Measurements from ENCODE around the gene CHAMP1.
"Not testable (repeated sequence)": the region's sequence is repeated elsewhere in the genome, so short reads cannot be mapped to it uniquely, and the experiment has no call there.

CHAMP1 gene

DNA sequence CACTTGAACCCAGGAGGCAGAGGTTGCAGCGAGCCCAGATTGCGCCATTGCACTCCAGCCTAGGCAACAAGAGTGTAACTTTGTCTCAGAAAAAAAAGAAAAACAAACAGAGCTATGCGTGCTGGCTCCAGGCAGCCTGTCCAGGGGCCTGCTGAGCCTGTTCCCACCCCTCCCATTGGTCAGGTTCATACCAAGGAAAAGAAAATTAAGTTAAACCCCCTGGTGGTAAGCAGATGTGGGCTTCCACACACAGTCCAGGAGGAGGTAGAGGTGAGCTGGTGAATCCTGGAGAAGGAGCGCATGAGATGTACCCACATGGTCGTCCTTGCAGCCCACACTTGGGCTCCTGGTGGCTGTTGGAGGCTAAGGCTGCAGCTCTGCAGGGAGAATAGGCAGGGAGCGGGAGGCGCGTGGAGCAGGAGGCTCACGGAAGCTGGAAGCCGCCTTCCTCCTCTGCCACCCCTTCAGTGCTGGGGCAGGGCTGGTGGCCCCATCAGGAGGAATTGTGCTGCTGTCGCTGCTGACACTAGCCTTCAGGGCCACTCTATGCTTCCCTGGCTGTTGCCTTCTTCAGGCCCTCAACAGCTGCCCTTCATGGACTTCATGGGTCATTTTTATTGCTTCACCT, 10.5 kb upstream of the CHAMP1 start:
- no peak for DNase-seq

DNA sequence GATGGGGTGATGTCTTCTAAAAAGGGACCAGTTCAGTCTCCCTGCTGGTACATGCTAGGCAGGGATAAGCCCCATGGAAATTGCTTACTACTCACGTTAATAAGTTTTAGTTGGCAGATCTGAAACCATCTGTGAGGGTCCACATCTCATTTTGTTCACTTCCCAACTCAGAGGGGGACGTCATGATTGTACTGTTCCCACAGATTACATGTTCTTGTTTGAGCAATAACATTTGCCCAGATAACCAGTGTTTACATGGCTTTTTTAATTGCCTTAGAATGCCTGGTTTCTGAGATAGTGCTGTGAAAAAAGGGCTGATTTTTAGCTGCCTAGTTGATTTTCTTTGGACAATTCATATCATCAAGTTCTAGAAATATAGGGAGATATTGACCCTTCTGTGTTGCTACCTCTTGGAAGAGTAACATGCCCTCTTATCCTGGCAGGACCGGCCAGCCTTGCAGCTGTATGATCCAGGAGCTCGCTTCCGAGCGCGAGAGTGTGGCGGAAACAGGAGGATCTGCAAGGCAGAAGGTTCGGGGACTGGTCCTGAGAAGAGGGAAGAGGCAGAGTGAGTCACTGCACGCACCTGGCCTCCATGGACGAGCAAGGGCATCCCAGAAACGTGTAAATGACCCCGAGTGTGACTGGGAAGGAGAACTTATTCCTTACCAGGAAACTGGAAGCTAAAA, 9.8 kb upstream of the CHAMP1 start:
- DNase-seq, result no peak

GRCh38 chr13:114309086-114309485, 5.2 kb upstream of the CHAMP1 start:
- DNase-seq, result no peak

DNA sequence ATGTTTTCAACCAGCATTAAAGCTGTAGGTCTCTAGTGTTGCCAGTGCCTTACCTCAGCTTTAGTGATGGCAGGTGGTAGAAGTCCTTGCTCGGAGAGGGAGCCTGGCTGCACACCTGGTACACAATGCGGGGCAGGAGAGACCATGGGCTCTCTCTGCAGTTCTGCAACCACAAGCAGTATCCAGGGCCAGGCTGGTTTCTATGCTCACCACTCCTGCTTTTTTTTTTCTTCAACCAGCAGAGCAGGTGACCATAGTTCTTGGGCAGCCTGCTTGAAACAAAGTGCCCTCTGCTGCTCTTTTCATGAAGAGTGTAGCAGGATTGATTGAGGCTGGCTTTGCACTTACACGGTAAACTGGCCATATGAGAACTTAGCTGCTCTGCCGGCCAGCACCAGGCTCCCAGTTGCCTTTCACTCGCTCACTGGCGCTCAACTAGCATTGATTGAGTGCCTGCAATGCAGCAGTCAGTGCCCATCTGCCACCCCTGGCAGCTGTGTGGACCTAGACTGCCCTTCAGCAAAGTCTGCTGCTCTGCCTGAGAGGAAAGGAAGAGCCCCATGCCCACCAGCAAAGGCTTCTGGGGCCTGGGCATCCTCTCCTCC, 4.4 kb upstream of the CHAMP1 start:
- no peak for DNase-seq

DNA sequence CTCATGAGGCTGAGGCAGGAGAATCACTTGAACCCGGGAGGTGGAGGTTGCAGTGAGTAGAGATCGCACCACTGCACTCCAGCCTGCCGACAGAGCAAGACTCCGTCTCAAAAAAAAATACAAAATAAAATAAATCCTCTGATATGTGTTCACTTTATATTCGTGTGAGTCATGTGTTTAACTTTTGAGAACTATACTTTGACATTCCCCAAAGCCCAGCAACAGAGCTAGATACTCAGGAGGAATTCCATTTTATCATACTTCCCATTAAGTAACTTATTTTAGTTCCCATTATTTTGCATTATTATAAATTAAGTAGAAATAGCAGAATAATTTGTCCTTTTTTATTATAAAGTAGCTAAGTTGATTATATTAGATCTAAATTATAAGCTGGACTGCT, 3.3 kb upstream of the CHAMP1 start:
- DNase-seq, result no peak

GRCh38 chr13:114311387-114311786, 2.9 kb upstream of the CHAMP1 start:
- no peak for DNase-seq

GRCh38 chr13:114311908-114312307, 2.4 kb upstream of the CHAMP1 start:
- DNase-seq, result no peak

DNA sequence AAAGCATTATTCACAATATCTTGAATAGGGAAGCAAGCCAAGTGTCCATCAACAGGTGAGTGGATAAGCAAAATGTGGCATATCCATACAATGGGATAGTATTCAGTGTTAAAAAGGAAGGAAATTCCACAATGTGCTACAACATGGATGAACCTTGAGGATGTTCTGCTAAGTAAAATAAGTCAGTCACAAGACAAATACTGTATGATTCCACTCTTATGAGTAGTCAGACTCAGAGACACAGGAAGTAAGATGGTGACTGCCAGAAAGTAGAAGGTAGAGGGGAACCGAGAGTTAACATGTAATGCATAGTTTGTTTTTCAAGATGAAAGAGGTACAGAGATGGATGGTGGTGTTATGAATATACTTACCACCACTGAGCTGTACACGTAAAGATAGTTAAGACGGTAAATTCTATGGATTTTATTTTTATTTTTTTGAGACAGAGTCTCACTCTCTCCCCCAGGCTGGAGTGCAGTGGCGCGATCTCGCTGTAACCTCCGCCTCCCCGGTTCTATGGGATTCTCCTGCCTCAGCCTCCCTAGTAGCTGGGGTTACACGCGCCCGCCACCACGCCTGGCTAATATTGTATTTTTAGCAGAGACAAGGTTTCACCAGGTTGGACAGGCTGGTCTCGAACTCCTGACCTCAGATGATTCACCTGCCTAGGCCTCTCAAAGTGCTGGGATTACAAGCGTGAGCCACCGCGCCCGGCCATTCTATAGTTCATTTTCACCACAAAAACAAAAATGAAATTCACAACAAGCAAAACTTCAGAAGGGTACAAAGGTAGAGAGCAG, 1.0 kb upstream of the CHAMP1 start:
- DNase-seq, result peak; percentile 39

DNA sequence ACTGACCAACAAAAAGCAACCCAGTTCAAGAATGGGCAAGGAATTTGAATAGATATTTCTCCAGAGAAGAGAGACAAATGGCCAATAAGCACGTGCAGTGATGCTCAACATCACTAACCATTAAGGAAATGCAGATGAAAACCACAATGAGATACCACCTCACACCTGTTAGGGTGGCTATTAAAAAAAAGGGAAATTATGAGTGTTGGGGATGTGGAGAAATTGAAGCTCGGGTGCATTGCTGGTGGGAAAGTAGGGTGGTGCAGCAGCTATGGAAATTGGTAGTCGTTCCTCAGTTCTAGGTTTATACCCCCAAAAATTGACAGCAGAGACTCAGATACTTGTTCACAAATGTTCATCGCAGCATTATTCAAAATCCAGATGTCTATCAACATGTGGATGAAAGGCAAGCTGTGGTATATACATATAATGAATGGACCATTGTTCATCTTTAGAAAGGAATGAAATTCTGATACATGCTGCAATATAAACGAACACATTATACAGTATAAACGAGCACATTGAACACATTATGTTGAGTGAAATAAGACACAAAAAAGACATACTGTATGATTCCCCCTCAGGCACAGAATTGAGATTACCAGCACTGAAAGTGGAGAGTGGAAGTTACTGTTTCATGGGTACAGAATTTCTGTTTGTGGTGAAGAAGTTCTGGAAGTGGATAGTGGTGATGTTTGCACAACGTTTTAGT, 927 bp downstream of the CHAMP1 start:
- peak; percentile 33 for DNase-seq

GRCh38 chr13:114318624-114319023, 4.3 kb downstream of the CHAMP1 start:
- DNase-seq, result no peak

DNA sequence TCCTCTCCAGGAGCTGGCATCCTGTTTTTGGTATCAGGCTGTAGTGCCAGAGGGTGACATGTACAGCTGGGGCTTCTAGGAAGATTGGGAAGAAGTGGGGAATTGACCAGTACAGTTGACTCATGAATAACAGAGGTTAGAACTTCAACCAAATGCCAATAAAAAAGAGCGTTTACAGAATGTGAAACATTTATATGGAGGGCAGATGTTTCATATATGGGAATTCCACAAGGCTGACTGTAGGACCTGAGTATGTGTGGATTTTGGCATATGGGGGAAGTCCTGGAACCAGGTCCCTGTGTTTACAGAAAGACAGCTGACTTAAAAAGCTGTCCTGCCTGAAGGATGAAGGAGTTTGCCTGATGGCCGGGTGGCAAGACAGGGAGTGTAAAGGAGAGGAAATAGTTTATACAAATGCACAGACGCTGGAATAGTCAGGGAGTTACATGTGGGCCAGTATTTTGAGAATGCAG, 5.2 kb downstream of the CHAMP1 start:
- DNase-seq, result no peak

- DNase-seq, result no peak
Observed at GRCh38 chr13:114320065-114320464, 5.8 kb downstream of the CHAMP1 start.

- DNase-seq, result no peak
Observed at GRCh38 chr13:114321256-114321655, 7.0 kb downstream of the CHAMP1 start.

DNA sequence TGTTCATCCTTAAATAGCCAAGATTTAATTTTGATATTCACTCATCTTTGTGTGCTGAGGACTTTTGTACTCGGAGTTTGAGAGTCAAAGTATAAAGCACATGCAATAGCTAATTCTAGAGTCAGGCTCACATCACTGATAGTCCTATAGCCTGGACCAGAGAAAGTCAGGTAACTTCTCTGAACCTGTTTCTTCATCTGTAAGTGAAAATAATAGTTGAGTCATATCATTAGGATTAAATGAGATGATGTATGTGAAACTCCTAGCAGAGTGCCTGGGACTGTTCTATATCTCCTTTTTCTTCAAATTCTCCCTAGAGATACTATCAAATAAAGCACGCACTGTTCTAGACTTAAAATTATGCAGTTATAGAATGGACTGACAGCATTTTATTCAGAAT, 9.0 kb downstream of the CHAMP1 start:
- DNase-seq, result peak; percentile 7

DNA sequence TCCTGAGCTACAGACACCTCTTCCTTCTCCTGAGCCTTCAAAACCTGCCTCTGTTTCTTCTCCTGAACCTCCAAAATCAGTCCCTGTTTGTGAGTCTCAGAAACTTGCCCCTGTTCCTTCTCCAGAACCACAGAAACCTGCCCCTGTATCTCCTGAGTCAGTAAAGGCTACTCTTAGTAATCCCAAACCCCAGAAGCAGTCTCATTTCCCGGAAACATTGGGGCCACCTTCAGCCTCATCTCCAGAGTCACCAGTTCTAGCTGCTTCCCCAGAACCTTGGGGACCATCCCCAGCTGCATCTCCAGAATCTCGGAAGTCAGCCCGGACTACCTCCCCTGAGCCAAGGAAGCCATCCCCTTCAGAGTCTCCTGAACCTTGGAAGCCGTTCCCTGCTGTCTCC, 10.0 kb downstream of the CHAMP1 start:
- DNase-seq, result peak; percentile 32

DNA sequence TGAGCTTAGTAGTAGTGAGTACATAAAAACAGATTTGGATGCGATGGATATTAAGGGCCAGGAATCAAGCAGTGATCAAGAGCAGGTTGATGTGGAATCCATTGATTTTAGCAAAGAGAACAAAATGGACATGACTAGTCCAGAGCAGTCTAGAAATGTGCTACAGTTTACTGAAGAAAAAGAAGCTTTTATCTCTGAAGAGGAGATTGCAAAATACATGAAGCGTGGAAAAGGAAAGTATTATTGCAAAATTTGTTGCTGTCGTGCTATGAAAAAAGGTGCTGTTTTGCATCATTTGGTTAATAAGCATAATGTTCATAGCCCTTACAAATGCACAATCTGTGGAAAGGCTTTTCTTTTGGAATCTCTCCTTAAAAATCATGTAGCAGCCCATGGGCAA, 11.4 kb downstream of the CHAMP1 start:
- no peak for DNase-seq

- no peak for DNase-seq
Observed at GRCh38 chr13:114328034-114328433, 13.7 kb downstream of the CHAMP1 start.

GRCh38 chr13:114328595-114328994, 14.3 kb downstream of the CHAMP1 start:
- no peak for DNase-seq

- no peak for DNase-seq
Observed at GRCh38 chr13:114330086-114330485, 15.8 kb downstream of the CHAMP1 start.

GRCh38 chr13:114333881-114334280, 19.6 kb downstream of the CHAMP1 start:
- DNase-seq, result not testable (repeated sequence)

GRCh38 chr13:114334305-114335053, 20.2 kb downstream of the CHAMP1 start:
- DNase-seq, result no peak

- DNase-seq, result not testable (repeated sequence)
Observed at GRCh38 chr13:114336457-114336856, 22.2 kb downstream of the CHAMP1 start.
